Measurements from ENCODE around the gene SKOR1.

Gene SKOR1, protein sequence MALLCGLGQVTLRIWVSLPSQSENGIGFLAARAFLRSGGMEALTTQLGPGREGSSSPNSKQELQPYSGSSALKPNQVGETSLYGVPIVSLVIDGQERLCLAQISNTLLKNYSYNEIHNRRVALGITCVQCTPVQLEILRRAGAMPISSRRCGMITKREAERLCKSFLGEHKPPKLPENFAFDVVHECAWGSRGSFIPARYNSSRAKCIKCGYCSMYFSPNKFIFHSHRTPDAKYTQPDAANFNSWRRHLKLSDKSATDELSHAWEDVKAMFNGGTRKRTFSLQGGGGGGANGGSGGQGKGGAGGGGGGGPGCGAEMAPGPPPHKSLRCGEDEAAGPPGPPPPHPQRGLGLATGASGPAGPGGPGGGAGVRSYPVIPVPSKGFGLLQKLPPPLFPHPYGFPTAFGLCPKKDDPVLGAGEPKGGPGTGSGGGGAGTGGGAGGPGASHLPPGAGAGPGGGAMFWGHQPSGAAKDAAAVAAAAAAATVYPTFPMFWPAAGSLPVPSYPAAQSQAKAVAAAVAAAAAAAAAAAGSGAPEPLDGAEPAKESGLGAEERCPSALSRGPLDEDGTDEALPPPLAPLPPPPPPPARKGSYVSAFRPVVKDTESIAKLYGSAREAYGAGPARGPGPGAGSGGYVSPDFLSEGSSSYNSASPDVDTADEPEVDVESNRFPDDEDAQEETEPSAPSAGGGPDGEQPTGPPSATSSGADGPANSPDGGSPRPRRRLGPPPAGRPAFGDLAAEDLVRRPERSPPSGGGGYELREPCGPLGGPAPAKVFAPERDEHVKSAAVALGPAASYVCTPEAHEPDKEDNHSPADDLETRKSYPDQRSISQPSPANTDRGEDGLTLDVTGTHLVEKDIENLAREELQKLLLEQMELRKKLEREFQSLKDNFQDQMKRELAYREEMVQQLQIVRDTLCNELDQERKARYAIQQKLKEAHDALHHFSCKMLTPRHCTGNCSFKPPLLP

DNA sequence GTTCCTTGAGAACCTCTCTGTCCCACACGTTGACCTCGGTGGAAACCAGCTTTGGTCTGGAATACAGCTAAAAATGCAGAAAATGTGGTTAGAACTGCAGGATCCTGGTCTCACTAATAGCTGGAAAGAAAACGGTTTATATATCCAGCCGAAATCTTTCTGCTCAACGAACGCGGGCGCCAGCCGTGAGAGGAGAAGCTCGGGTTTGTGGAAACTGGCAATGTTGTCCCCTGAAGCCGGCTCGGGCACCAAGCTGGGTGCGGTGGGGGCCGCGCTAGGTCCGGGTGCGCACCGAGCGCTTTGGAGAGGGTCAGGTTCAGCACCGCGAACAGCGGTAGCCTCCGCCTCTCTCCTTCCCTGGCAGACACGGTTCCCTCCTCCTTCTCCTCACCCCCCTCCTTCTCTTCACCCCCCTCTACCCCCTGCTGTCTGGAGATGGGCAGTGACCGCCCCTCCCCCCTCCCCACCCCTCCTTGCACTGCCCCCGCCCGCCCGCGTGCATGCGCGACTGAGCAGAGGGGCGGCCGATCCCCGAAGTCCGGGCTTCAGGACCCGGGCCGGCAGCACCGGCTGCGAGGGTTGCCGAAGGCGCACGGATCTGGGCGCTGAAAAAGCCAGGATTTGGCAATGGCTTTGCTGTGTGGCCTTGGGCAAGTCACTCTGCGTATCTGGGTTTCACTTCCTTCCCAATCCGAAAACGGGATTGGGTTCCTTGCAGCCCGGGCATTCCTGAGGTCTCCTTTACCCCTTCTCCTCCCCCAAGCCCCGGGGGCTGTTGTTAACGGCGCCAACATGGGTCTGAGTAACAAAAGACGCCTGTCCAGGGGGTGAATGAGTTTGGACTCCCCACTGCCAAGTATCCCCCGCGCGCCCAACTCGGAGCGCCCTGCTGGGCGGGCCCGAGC is at the start of gene SKOR1:
Gene SKOR1 (plus strand): TSS at position 534 of the 905 bp plus-strand sequence. CDS start 94 bp downstream, at position 628.
- peak; percentile 39 for DNase-seq (ENCODE audit: low spot score)

DNA sequence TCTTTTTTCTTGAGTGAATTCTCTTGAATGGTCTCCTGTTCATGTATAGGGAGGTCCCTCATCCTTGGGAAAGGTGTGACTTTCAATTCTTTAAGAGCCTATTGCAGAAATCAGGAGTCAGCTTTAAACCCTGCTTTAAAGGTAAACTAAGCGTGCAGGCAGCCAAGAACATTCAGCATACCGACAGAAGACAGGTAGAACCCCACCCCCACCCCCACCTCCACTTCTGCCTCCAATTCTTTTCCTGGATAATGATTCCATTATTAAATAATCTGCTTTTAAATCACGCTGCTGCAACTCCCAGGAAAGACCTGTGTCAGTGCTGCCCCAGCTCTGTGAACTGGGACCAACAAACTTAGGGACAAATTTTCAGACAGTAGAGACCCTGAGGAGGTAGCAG is 49.3 kb upstream of the SKOR1 start:
- no peak for DNase-seq (ENCODE audit: low spot score)

DNA sequence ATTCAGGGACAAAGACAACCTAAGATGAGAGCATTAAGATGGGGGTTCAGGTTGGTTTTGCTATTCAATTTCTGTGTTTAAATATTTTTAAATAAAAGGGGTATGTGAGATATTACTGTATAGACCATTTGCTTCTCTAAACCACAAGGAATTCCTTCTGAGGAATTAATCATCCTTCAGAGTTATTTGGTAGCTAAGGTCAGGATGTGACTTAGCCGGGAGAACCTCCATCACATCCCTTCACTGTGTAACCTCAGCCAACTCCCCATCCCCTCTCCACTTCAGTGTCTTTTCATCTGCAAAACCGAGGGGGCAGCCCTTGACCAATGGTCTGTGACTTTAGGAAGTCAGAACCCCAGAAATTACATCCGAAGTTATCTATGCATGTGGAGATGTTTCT is 48.7 kb upstream of the SKOR1 start:
- peak; percentile 52 for DNase-seq (ENCODE audit: low spot score)

DNA sequence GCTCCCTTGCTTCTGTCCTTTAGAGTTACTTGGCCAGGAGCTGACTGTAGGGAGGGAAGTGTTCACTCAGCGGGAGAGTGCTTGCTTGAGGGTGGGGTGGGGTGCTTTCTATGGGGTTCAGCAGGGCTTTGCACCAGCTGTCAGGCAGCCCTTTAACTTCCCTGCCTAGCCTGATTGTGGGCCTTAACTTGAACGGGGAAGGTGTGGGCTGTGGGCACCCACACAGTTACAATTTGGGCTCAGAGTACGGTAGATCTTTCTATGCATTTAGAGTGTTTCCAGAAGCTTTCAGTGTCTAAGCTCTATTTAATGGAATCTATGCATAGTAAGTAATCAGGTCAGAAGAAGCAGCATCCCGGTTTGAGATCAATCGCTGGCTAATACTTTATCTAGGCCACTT is 48.2 kb upstream of the SKOR1 start:
- no peak for DNase-seq (ENCODE audit: low spot score)

DNA sequence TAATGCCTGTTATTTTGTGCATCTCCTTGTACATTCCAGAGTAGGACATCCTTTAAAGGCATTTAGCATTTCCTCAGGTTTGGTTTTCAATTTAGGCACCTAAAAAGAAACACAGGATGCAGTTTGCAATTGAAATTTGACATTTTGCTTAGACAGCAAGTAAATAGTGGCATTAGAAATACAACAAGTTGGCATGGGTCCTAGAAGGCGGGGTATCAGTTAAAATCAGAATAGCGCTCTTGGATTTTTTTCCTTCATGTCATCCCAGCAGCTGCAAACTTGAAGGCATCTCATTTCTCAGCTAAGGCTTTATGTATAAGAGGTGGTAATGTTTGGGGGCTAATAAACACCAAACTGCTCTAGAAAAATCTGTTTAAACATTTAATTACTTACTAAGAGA is 47.5 kb upstream of the SKOR1 start:
- DNase-seq (ENCODE audit: low spot score): no peak

DNA sequence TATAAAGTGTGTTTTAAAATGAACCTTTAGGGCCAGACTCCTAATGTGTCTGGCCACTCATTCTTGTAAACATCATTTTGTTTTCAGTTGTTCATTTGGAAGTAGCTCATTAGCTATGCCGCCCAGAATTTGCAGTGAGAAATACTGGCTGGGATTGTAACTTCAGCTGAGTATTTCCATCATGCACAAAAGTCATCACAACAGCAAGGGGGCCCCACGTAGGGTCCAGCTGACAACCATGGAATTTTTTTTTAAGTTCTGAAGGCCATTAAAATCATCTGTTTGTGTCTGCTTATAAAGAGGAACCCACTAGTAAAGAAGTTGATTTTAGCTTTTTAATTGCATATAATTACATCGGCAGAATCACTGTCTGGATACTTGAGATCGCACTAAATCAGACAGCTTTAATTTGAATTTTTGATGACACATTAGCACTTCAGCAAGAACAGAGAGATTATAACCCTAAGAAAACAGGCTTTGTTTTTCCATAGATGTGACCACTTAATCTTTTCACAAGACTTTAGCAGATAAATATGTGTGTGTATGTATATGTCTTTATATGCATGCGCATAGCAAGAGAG is 46.3 kb upstream of the SKOR1 start:
- no peak for DNase-seq (ENCODE audit: low spot score)

DNA sequence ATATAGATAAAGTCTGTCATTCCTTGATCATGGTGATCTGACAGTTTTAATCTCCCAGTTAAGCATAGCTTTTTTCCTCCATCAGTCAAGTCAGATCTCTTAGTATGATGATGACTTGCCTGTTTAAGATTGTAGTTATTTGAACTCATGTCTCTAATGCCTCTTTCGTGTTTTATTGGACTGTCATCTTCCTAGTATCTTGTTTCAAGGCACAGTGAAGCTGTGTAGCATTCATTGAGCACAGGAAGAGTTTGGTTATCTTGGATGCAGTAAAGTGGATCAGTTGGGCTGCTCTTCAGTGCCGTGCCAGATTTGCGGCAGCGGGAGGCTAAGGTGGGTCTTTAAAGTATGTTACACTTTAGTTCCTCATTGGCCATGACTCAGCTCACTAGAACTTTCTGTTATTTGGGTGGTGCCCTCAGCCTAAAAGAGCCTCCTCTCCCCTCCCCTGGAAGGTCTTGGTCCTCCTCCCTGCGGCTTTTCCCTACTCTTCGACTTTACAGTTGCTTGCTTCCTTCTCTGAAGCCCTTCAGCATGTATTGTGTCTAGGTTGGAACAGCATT is 45.7 kb upstream of the SKOR1 start:
- DNase-seq (ENCODE audit: low spot score): no peak

DNA sequence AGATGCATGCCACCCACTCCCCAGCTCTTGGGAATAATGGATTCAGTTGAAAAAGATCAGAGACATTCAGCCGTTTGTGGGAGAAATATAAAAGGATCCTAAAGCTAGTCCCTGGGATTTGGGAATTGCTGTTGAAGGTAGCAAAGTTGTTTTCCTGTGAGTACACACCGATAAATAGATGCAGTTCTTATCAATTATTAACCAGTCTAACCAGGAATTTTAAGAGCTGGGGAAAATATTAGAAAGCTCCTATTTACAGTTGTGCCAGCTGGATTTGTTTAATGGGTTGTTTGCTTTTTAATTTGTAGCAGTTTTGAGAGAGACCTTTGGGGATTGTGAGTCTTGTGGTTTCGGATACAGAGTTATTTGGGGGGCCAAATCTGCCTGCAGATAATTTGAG is 44.2 kb upstream of the SKOR1 start:
- DNase-seq (ENCODE audit: low spot score): no peak

DNA sequence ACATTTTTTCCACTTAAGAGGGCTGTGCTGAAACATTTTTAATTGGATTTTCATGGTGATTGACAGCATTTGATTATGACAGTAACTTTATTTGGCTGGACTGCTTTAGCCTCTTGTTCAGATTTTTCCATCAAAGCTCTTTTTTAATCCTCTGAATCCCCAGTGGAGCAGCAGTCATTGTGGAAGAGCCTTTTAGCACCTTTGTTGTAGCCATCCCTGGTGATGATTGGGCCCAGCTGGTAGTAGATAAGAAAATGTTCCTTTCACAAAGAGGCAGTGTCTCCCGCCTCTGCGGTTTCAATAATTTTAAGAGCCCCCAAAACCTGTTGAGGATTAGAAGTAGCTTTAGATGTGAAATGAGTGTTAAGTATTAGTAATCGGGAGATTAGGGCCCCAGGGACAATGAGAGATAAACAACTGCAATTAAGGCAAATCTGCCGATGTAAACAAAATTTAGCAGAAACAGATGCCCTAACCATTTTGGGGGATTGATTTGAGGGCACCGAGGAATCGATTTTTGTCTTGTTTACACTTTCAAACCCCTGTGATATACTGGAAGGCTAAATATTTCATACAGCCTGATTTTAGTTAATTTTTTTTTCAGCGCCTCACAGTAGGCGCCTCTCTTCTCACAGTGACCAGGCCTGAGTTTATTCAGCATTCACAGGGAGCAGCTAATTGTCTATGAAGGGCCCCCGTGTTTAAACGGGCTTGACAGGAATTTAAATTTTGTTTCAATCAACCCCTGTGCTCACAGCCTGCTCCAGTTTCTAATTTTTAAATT is 43.2 kb upstream of the SKOR1 start:
- no peak for DNase-seq (ENCODE audit: low spot score)

DNA sequence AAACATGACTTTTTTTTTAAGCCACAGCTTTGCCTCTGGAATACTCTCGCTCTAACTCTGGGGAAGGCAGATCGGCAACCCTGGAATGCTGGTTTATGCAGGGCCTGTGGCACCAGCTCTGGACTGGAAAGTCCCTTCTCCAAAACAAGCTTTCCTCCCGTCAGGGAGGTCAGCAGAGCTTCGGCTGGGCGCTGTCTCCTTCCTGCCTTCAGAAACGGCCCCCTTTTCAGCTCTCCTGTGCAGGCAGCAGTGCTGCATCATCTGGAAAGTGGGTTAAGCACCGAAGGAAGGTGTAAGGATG is 42.7 kb upstream of the SKOR1 start:
- peak; percentile 17 for DNase-seq (ENCODE audit: low spot score)

DNA sequence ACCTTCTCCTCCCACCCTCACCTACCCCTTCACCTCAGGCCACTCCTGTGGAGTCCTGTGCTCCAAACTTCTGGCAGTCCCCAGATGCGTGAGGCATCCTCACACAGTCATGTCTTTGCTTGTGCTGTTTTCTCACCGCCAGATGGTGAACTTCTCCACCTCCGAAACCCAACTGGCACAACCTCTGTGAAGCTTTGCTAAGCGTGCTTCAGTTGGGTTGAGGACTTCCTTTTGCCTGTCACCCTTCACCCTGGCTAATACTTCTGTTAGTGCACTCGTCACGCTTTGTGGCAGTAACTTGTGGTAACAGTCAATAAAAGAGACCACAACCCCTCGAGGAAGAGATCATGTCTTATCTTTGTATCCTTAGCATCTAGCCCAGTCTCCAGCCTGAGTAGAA is 42.0 kb upstream of the SKOR1 start:
- DNase-seq (ENCODE audit: low spot score): no peak

DNA sequence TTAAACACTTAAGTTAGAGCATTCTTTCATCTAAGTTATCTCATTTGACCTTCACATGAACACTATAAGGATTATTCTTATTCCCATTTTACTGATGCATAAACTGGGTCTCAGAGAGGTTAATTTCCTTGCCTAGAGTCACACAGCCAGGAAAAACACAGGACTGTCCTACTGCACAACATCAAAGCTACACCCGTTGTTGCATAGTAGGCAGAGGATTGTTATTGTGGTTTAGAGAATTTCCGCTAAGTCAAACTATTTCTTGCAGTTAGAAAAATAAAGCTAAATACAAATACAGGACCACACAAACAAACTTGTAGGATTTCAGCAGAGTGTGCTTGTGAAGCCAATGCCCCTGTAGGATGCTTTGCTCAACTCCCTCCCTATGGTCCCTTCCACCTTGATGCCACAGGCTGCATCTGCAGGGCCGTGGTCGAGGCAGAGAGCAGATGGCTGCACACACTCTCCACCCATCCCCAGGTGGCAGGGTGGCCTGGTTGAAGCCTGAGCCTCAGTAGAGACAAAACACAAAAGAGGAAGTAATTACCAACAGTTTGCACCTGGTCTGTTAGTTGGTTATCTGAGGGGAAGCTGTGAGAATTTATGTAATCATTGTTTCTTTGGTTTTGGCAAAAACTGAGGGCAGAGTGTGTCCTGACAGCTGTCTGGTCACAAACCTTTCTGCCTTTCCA is 41.1 kb upstream of the SKOR1 start:
- DNase-seq (ENCODE audit: low spot score): no peak

DNA sequence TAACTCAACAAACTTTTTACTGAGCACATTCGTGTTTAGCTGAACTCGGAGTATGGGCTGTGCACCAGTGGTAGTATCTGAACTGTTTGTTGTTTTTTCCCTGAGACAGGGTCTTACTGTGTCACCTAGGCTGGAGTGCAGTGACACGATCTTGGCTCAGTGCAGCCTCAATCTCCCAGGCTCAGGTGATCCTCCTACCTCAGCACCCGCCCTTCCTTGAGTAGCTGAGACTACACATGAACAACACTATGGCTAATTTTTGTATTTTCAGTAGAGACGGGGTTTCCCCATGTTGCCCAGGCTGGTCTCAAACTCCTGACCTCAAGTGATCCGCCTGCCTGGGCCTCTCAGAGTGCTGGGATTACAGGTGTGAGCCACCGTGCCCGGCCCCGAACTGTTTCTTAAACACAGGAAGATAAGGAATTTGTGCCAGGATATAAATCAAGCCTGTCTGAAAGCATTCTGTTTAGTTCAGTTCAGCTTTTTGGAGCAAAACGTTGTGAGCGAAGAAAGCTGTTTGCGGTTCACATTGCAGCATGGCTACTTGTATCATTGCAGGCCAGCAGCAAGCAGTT is 40.4 kb upstream of the SKOR1 start:
- DNase-seq (ENCODE audit: low spot score): no peak

DNA sequence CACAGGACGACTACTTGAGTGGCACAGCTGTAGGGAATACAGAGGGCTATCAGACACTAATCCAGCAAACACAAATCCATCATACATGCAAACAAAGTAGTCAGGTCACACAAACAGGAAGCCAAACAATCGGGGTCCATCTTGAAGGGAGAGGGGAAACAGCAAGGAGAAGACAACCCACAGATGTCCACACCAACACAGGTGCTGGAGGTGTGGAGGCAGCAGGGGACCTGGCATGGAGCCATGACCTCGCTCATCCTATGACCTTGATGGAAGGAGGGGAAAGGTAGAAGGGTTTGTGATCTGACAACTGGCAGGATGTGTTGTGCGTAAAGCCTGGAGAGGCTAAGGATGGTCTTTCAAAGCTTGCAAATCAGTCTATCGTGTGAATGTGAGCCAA is 39.9 kb upstream of the SKOR1 start:
- no peak for DNase-seq (ENCODE audit: low spot score)

DNA sequence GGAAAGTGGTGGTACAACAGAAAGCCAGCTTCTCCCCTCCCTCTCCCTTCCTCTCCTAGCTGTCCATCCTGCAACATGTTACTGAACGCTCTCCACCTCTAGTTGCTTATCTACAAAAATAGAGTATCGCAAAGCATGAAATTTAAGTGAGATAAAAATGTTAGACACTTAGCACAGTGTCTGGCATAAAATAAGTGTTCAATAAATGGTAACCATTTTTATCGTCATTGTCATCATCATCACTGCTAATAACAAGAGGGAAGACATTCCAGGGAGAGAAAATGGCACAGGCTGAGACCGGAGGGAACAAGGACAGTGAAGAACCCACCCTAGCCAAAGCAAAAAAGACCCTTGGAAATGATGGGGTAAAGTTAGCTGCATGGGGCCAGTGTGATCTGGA is 38.7 kb upstream of the SKOR1 start:
- DNase-seq (ENCODE audit: low spot score): no peak

DNA sequence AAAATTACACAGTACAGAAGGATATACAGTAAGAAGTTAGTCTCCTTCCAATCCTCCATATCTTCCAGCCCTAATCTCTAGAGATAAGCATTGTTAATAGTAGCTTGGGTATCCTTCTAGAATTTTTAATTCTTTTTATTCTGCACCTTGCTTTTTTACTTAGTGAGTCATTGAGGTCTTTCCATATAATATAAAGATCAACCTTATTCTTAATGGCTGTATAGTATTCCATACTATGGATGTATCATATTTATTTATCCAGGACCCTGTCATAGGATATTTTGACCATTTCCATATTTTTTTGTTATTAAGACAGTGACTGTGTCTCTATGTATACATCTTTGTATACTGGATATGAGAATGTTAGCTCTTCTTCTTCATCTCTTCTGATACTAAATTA is 36.3 kb upstream of the SKOR1 start:
- no peak for DNase-seq (ENCODE audit: low spot score)

DNA sequence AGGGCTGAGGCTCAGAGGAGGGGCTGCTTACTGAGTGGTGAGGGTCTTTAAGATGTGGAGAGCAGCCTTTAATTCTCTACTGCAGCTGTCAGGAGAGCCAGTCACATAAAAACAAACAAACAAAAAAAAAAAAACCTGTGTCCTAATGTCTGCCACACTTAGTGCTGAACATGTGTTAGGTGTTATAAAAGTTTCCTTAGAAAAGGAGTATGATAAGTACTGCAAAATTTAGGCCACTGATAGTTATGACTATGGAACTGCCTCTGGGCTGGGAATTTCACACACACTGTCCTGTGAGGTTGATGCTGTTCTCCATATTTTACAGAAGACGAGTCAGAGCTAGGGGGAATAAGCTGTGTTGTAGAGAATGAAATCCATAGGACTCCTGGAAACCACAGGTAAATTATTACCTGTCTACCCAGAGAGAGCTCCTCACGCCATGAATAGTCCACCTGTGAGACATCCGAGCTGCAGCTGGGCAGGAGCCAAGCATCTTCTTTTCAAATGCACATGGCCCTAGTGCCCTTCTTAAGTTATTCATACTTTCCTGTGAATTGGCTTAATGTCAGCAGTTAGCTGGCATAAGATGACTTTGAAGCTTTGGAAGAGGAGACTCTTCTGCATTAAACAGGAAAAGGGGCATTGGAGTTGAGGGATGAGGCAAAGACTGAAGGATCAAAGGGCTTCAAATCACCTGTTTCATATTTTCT is 34.5 kb upstream of the SKOR1 start:
- peak; percentile 88 for DNase-seq (ENCODE audit: low spot score)

DNA sequence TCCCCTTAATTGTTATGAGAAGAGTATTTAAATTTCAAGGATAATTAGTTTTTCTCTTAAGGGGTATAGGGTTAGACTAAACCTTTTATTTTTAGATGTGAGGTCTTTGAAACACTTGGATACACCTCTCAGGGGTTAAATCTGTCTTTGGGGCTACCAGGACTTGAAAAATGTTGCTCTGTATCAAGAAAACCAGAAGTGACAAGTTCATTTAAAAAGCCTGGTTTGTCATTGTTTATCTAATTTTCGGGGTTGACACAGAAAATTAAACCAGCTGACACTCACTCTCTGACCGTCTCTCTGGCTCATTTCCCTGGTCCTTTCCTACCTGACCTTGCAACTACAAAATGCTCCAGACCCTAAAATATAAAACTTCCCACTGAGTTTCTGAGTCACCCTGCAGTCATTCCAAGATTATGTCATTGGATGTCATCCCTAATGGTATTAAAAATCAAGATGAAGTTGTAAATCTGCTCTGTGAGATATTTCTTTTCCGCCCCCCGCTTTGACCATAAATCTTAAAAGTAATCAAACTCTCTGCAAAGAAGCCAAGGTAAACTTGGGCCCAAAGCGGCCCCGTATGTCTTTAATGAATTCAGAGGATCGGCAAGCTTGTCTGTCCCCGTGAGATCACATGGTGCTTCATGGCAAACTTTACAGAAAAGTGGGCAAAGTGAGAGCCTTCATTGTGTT is 32.9 kb upstream of the SKOR1 start:
- DNase-seq (ENCODE audit: low spot score): peak; percentile 27

Data from kidney tubule cell (primary cell).